Activated CD4-positive, alpha-beta T cell treated with anti-CD3 and anti-CD28 coated beads, Interleukin-2, amount 50 U/mL, for 4 hours (primary cell): ENCODE measurements around the gene NMNAT3.
"Not testable (repeated sequence)": the region's sequence is repeated elsewhere in the genome, so short reads cannot be mapped to it uniquely, and the experiment has no call there.

Experiments used
- DNase-seq, 2 experiments: peaks; one replicate each; pipeline ENCODE4 v3.0.0-alpha.2; 2020

The NMNAT3 gene

GRCh38 chr3:139633511-139633910 is 44.3 kb downstream of the NMNAT3 start:
- DNase-seq, result no peak

- DNase-seq, result no peak
Observed at GRCh38 chr3:139630542-139630941, 47.2 kb downstream of the NMNAT3 start.

- no peak for DNase-seq
Observed at GRCh38 chr3:139629033-139629432, 48.7 kb downstream of the NMNAT3 start.

GRCh38 chr3:139627759-139628158 is 50.0 kb downstream of the NMNAT3 start:
- no peak for DNase-seq

- no peak for DNase-seq
Observed at GRCh38 chr3:139620438-139620837, 57.3 kb downstream of the NMNAT3 start.

- DNase-seq, result no peak
Observed at GRCh38 chr3:139619484-139619883, 58.3 kb downstream of the NMNAT3 start.

- DNase-seq, result no peak
Observed at GRCh38 chr3:139617672-139618268, 60.0 kb downstream of the NMNAT3 start.

- no peak for DNase-seq
Observed at GRCh38 chr3:139611528-139611927, 66.2 kb downstream of the NMNAT3 start.

GRCh38 chr3:139610886-139611285 is 66.9 kb downstream of the NMNAT3 start:
- DNase-seq, result no peak

- no peak for DNase-seq
Observed at GRCh38 chr3:139608924-139609323, 68.8 kb downstream of the NMNAT3 start.

- no peak for DNase-seq
Observed at GRCh38 chr3:139608108-139608380, 69.7 kb downstream of the NMNAT3 start.

GRCh38 chr3:139607257-139608107 is 70.3 kb downstream of the NMNAT3 start:
- DNase-seq, result no peak

GRCh38 chr3:139602003-139602402 is 75.8 kb downstream of the NMNAT3 start:
- DNase-seq, result no peak

- DNase-seq, result no peak
Observed at GRCh38 chr3:139601191-139601961, 76.4 kb downstream of the NMNAT3 start.

GRCh38 chr3:139597947-139598346 is 79.8 kb downstream of the NMNAT3 start:
- DNase-seq, result no peak

- not testable (repeated sequence) for DNase-seq
Observed at GRCh38 chr3:139591186-139591585, 86.6 kb downstream of the NMNAT3 start.

GRCh38 chr3:139588450-139588849 is 89.3 kb downstream of the NMNAT3 start:
- no peak for DNase-seq

GRCh38 chr3:139587797-139588196 is 90.0 kb downstream of the NMNAT3 start:
- DNase-seq, result no peak

GRCh38 chr3:139586420-139587017 is 91.3 kb downstream of the NMNAT3 start:
- DNase-seq, result no peak

GRCh38 chr3:139585820-139586219 is 92.0 kb downstream of the NMNAT3 start:
- no peak for DNase-seq

GRCh38 chr3:139583651-139584050 is 94.1 kb downstream of the NMNAT3 start:
- not testable (repeated sequence) for DNase-seq

GRCh38 chr3:139578783-139579182 is 99.0 kb downstream of the NMNAT3 start:
- DNase-seq, result no peak

- no peak for DNase-seq
Observed at GRCh38 chr3:139577909-139578308, 99.9 kb downstream of the NMNAT3 start.

GRCh38 chr3:139577346-139577745 is 100.4 kb downstream of the NMNAT3 start:
- no peak for DNase-seq
